AG04449 (cell line): ENCODE results near the gene DYNLT2.

Experiments used
- CTCF ChIA-PET: fragments of 350-600 bp; formaldehyde crosslinking; extraction: SDS; loops from one replicate; lab custom pipeline; 2021; ENCODE audit warnings: antibody characterized with exemption; lab: Yijun Ruan, JAX
- POLR2A ChIA-PET: fragments of 400-600, 350-600 bp; formaldehyde crosslinking; extraction: SDS; loops from one replicate; lab custom pipeline; 2020; ENCODE audit warnings: antibody characterized with exemption, inconsistent platforms; lab: Yijun Ruan, JAX
- DNase-seq: peaks from one replicate; pipeline ENCODE4 v3.0.0-alpha.2; 2010; ENCODE audit warnings: low read depth, low spot score
- H3K4me3 ChIP-seq: 2 replicates; pipeline ENCODE4 v1.5.1; 2011; ENCODE audit warnings: low read depth, mild to moderate bottlenecking, control low read depth, low read length
- CTCF ChIP-seq: IDR thresholded peaks from one replicate; pipeline ENCODE4 v1.5.1; 2011; ENCODE audit warnings: mild to moderate bottlenecking, moderate library complexity, low read length, control low read depth, inconsistent platforms; ENCODE audit not compliant: insufficient read depth; ENCODE audit errors: missing control alignments

The DYNLT2 gene

GRCh38 chr6:169785566-169785965 is 34.2 kb upstream of the DYNLT2 start:
- DNase-seq, result no peak
- ChIA-PET CTCF (no interaction called here), POLR2A (no interaction called here)
- H3K4me3 ChIP-seq, result no peak overlapping the region
- TF ChIP-seq CTCF, result no peak

GRCh38 chr6:169784821-169785340 is 33.5 kb upstream of the DYNLT2 start:
- no peak overlapping the region for H3K4me3 ChIP-seq
- no peak for TF ChIP-seq CTCF
- DNase-seq, result no peak
- CTCF ChIA-PET, result no interaction called here
- POLR2A ChIA-PET, result no interaction called here

- ChIA-PET CTCF (no interaction called here), POLR2A (no interaction called here)
- no peak for DNase-seq
- H3K4me3 ChIP-seq, result no peak overlapping the region
- TF ChIP-seq CTCF, result no peak
These were observed 32.8 kb upstream of the DYNLT2 start for GRCh38 chr6:169783971-169784820.

- no peak overlapping the region for H3K4me3 ChIP-seq
- ChIA-PET POLR2A (no interaction called here), CTCF (no interaction called here)
- no peak for DNase-seq
- TF ChIP-seq CTCF, result no peak
These were observed 32.0 kb upstream of the DYNLT2 start for GRCh38 chr6:169783401-169783800.

- POLR2A ChIA-PET, result no interaction called here
These were observed 31.6 kb upstream of the DYNLT2 start for GRCh38 chr6:169782966-169783365.

More at GRCh38 chr6:169782966-169783365, 31.6 kb upstream of the DYNLT2 start:
- CTCF ChIA-PET, result no interaction called here
- TF ChIP-seq CTCF, result no peak
- DNase-seq, result no peak
- no peak overlapping the region for H3K4me3 ChIP-seq
